DND-41 (cell line): ENCODE measurements around the gene CROCC.

Experiments used
- CTCF ChIP-seq: IDR thresholded peaks from 2 replicates; pipeline ENCODE4 v1.5.1; 2012; ENCODE audit warnings: borderline replicate concordance, low read length, moderate library complexity, mild to moderate bottlenecking; ENCODE audit not compliant: poor library complexity, severe bottlenecking; ENCODE audit errors: extremely low read depth
- EZH2 ChIP-seq: IDR thresholded peaks from 3 replicates; pipeline ENCODE4 v1.6.1; 2012; ENCODE audit warnings: borderline replicate concordance, low read depth, mild to moderate bottlenecking, moderate library complexity, low read length, inconsistent platforms; ENCODE audit not compliant: severe bottlenecking

- TF ChIP-seq CTCF (no peak), EZH2 (no peak)
These were observed 8.4 kb upstream of the CROCC start for GRCh38 chr1:16913181-16913832.
